Embryonic facial prominence (tissue), 1 donor: ENCODE data around the gene GATA2.

Experiments
- DNase-seq: peaks from one replicate; pipeline ENCODE4 v3.0.0-alpha.2; 2016; ENCODE audit errors: extremely low spot score

Gene GATA2

DNA sequence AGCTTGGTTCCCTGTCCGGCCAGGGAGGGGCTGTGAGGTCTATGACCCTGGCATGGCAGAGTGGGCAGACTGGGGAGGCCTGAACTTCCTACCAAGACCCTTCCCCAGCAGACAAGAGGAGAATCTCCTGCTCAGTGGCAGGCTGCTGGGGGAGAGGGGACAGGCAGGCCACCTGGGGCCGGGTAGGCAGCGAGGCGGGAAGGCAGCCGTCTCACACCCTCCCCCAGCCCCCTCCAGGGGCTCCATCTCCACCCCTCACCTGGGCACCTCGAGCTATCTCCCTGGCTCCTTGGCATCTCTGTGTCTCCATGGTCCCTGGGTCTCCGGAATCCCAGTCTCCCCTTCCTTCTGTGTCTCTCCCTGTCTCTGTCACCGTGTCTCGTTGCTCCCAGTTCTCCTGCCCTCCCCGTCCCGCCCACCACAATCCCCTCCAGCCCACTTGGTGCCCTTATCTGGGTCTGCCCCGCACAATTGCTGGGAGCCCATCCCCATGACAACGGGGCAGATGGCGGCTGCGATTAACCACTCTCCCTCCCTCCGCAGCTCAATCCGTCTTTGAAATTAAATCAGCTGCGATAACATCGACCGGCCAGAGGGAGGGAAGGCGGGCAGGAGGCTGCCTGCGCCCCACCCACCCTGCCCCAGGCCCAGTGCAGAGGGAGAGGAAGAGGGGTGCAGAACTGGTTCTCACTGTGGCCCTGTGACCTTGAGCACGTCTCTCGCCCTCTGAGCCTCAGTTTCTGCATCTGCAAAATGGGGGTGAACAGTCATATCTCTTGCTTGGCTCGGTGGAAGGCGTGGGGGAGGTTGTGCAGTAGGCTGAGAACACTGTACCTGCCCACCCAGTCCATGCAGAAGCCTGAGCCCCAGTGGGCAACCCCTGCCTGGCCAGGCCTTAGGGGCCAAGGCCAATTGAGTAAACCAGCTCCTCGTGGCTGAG lies 36.0 kb downstream of the GATA2 start:
- DNase-seq, result no peak

DNA sequence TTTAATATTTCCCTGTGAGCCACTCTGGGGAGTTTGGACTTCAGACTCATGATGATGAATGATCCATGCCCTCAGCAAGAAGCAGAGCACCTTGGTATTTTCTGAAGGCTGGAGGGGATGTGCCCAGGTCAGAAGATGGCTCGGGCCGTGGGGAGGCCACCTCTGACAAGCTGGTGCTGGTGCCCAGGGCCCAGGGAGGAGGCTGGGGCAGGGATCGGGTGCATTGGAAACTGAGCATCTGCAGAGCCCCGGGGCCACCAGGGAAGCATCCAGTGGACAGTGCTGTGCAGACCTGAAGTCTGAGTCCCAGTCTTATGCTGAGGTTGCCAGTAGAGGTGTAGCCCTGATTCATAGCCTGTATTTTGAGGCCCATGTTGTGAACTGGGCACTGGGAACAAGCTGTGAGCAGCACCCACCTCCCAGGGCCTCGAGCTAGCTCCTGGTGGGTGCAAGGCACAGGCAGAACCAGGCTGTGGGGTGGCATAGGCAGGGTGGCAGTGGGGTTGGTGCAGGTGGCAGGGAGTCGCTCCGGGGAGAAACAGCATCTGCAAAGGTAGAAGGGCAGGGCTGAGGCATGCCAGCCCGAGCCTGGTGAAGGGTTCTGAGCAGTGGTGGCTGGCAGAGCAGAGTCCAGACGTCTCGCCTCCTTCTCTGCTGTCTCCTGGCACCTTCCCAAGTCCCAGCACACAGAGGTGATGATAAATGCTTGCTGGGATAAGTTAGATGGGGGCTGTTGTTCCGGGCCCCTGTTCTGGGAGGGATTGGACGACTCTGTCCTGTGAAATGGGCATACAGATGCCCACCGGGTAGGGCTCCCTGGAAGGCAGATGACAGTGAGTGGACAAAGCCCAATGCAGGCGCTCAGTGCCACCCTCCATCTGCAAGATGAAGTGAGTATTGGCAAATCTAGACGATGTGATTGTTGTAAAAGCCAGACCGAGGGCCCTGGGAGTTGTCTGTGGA lies 36.9 kb downstream of the GATA2 start:
- no peak for DNase-seq

DNA sequence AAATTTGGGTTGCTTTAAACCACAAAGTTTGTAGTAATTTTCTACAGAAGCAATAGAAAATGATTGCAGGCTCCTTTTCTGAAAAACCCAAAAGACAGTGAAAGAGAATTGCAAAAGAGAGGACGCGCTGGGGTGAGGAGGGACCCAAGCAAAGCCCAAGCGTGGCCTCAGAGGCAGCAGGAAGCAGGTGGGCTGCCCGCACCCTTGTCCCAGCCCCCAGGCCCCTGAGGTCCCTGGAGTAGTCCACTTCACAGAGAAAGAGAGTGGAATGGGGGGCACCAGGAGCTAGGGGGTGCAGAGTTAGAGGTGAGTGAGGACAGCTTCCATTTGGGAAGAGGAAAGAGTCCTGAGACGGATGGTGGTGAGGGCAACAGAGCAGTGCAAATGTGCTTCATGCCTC lies 37.9 kb downstream of the GATA2 start:
- DNase-seq, result no peak

DNA sequence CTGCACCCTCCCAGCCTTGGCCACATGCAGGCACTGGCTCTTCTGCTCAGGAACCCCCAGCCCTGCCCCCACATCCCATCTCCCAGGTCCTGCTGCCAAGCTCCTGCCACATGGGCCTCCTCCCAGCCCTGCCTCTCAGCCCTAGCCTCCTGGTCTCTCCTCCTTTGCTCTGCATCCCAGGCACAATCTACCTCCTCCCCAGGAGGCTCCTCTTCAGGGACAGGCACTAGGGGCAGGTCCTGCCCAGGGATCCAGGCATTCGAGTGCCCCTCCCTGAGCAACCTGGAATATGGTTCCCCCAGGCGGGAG lies 38.7 kb downstream of the GATA2 start:
- no peak for DNase-seq

DNA sequence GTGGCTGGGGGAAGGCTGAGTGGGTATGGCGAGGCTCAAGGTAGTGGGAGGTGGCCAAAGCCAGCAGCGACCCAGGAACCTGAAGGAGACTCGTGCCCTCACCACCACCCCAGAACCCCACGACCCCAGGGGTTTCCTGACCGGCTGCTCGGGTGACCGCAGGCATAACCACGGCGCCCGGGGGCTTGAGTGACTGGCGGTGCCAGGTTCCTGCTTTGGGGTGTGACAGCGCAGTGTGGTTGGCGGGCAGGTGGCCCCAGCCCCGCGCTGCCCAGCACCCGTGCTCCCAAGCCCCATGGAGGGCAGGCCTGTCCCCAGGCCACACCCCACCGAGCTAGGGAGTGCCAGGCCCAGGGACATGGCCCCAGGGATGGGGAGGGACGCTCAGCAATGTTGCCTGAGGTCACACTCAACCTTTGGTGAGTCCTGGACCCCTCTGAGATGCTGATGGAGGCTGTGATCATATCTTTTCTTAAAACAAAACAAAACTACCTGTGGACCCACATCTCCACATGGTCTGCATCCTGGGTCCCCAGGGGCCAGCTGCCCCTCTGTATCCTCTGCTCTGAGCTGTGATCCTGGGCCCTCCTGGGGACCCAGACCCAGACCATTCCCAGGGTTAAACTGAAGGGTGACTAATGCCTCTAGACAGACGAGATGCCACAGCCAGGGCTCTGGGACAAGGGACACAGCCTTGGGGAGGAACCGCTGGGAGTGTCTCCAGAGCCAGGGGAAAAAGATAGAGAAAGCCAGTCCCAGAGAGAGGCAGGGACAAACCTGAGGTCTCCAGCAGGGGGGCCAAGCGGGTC lies 39.3 kb downstream of the GATA2 start:
- no peak for DNase-seq

DNA sequence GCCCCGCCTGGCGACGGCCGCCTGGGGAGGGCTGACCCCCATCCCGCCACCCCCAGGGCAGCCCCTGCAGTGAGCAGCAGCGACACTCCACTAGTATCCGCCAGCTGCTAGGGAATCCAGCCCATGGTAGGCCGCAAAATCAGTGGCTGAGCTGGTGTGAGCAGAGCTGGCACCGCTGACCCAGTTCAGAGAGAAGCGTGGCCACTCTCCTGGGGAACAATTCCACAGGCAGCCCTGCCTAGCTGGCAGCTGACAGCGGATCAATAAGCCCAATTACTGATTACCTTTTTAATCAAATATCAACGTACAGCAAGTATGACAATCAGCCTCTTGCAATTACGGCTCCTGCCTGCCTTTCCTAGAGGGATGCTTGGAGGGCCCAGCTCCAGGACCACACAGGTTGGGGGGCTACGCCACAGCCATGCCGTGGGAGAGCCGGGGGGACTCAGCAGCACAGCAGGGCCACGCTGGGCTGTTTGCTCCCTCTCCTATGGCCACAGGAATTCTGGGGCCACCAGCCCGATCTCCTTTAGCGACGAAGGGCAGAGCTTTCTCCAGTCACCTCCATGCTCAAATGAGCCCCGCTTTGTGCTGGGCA lies 40.2 kb downstream of the GATA2 start:
- DNase-seq, result no peak

DNA sequence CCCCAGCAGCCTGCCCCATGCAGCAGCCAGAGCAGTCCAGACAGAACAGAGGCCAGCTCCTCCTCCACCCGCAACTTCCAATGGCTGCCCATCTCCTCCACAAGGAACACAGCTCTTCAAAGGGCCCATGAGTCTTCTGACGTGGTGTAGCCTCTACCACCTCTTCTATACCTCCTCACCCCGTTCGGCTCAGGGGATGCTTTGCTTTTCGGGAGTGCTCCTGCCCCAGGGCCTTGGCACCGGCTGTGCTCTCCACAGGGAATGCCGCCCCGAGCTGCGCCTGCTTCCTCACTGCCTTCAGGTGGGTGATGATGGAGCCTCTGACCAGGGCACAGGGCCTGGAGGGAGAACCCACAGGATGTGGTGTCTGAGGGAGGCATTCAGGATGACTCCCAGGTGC lies 40.9 kb downstream of the GATA2 start:
- no peak for DNase-seq

DNA sequence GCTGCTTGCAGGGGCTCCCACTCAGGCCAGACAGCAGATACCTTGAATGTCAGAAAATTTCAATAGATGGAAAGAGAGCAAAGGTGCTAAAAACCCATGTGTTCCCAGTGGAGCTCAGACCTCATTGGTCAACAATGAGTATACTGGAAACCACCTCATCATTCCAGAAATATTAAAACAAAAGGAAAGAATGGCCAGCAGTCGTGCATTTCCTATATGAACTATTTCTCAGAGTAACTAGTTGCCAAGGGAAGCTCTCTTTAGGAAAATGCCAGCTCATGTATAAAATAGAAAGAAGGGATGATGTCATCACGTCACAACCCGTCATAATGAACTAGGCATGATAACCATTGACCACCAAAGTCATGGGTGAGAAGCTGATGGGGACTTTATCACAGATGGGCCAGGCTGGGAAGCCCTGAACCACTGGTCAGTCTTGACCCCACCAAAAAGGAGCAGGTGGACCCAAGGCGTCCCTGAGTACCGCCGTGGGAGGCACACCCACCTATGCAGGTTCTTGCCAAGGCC lies 43.8 kb downstream of the GATA2 start:
- DNase-seq, result no peak

DNA sequence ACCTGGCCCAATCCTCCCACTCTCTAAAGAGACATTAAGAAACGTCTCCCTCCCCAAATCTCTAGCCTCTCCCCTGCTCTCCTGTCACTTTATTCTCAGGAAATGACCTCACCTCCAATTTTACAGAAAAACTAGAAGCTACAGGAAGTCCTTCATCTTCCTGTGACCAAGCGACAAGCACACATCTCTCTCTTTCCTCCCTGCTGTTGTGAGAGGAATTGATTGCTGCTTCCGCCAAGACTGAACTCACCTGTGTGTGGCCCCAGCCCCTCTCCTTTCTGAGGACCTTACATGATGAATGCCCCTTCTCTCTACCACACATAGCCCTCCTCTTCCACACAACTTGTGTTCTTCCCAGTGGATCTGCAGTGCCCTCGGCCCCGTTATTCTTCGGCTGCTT lies 44.5 kb downstream of the GATA2 start:
- no peak for DNase-seq

DNA sequence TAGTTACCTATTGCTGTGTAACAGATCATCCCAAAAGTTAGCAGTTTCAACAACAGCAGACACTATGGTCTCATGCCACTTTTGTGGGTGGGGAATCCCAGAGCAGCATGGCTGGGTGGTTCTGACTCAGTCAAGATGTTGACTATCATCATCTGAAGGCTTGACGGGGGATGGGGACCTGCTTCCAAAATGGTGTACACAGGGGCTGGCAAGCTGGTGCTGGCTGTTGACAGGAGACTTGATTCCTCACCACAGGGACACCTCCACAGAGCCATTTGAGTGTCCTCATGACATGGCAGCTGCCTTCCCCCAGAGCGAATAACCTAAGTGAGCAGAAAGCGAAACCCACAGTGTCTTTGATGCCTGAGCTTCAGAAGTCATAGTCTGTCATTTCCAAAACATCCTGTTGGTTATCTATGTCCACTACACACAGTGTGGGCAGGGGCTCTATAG lies 45.4 kb downstream of the GATA2 start:
- DNase-seq, result no peak

DNA sequence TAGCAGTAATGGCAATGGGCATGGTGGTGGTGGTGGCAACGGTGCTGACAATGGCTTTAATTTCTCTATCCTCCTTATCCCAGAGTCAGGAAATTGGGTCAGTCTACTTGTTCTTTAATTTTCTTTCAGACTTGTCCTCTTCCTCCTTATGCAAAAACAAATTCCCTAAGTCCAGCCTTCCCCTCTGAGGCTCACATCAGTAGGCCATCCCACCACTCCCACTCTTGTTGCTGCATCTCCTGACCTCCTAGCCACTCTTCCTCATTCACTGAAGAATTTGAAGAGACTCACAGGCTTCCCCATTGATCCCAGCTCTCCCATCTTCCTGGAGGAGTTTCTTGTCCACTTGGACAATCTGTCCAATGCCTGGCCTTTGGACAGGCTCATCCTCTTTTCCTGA lies 46.2 kb downstream of the GATA2 start:
- DNase-seq, result no peak

DNA sequence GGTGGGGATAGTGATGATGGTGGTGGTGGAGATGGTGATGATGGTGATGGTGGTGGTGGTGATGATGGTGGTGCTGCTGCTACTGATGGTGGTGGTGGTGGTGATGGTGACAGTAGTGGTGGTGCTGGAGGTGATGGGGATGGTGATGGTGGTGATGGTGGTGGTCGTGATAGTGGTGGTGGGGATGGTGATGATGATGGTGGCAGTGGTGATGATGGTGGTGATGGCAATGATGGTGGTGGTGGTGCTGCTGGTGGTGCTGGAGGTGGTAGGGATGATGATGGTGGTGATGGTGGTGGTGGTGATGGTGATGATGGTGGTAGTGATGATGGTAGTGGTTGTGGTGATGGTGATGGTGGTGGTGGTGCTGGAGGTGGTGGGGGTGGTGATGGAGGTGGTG lies 47.6 kb downstream of the GATA2 start:
- DNase-seq, result no peak

DNA sequence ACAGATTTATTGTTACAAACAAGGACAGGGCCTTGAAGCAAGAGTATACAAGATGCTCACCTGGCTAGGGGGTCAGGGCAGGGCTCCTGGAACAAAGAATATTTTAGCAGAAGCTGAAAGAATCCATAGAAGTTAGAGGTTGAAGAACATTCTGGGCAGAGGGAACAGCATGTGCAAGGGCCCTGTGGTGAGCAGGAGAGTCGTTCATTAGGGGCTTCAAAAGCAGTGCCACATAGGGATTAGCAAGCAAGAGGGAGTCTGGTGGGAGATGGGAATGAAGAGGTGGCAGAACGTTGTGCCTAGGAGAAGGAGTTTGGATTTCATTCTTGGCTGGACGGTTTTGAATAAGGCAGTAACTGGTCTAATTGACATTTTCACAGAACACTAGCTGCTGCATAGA lies 49.2 kb downstream of the GATA2 start:
- DNase-seq, result no peak

DNA sequence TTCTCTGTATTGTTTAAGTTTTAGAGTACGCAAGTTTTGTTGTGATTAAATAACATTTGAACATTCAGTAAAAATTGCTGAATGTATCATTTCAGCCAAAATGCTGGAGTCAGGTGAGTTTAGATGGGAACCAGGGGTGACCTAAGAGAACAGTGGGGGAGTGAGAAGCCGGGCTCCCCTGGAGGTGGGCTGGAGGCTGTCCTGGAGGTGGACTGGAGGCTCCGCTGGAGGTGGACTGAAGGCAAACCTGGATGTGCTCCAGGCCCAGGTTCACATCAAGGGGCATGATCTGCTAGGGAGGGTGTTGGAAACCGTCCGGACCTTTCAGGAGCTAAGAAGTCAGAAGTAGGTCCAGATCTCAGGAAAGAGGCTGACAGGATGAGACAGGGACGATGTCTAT lies 50.1 kb downstream of the GATA2 start:
- DNase-seq, result no peak

DNA sequence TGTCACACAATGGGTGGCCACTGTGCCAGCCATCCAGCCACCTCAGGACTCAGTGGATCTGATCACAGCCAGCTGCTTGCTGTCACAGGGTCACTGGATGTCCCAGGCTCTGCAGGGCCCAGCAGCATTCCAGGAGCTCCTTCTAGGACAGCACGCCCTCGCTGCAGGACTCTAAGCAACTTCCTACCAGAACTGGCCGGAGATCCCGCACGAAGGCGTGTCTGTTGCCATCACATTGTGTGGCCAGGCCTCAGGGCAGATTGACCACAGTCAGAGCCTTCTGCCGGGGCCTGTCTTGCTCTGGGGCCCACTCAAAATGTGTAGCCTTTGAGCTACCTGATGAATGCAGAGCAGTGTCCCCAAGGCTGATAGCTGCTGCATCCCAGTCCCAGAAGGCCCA lies 50.9 kb downstream of the GATA2 start:
- DNase-seq, result no peak

DNA sequence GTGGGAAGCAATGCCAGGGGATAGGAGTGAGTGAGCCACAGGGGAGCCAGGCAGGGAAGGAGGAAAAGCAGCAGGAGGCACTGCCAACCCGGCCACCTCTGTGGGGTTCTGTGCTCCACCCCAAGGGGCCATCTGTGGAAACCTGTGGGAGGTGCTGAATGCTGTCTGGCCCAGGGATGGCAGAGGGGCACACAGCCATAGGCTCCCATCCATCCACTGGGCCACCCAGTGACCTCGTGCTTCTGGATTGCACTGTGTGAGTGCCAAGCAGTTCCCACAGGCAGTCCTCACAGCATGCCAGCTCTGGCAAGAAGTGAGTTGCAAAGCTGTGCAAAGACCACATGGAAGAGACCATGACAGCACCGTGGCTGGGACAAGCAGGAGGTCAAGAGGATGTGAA lies 53.8 kb downstream of the GATA2 start:
- no peak for DNase-seq

DNA sequence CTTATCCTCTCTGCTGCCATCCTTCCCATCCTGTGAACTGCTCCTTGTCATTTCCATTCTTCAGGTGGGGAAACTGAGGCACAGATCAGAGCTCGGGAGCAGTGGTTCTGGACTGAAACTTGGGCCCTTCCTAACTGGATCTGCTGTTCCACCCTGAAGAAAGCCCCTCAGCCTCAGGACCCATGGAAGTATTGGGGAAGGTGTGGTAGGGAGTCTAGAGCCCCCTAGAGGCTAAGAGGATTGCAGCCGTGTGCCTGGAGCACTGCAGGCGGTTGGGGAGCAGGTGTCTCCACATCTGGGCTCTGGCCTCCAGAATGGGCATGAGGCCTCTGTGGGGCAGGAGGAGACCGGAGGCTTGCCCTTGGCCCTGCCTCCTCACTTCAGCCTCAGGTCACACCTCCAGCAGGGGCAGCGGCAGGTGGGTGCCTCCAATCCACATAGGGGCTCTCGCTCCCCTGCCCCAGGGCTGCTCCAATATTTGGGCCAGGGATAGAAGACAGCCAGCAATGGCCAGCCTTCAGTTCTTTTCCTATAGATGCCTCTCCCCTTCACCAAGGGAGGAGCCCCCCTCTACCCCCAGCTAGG lies 54.4 kb downstream of the GATA2 start:
- no peak for DNase-seq

DNA sequence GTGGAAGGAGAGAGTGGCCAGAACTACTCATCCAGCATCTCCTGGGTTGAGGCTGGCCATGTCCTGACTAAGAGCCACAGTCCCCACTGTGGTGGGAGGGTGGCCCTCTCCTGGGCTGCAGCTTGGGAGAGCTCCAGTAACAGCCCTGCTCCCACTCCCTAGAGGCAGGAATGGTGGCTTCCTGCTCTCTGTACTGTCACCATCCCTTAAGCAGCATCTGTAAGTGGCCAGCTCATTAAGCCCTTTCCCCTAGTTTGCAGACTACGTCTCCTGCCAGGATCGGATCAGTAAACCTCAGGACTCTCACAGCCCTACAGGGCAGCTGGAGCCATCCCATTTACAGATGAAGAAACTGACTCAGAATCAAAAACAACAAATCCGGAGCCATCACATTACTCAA lies 56.8 kb downstream of the GATA2 start:
- no peak for DNase-seq

DNA sequence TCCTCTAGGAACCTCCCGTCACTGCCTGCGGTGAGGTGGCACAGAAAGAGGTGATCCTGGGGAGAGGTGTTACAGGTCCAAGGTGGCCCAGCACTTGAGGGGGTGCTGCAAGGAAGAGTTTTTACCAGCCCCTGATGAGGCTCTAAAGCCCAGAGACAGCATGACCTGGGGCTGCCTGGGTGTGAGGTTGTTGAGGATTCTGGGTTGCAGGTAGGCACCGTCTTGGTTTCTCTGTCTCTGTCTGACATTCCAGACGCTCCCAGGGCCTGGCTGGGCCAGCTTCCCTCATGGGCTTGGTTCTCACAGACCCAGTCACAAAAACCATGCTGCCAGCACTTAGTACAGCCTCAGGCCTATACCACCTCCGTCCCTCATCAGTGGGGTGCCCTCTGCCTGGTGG lies 57.4 kb downstream of the GATA2 start:
- DNase-seq, result no peak

DNA sequence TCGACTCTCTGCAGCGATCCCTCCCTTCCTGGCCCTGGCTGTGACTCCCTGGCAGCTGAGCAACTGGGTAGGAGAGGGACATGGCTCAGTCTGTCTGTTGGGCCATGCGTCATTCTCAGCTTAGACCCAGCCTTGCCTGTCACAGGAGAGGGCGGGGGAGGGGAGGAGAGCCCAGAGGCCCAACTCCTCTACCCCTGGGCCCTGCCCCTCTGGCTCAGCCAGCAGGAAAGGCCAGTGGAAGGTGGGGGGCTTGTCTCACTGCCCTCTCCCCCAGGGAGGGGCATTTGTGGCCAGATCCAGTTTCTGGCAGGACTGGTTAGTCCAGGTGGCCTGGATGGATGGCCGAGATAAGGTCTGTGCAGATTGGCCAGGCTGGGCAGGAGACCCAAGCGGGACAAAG lies 57.9 kb downstream of the GATA2 start:
- no peak for DNase-seq

DNA sequence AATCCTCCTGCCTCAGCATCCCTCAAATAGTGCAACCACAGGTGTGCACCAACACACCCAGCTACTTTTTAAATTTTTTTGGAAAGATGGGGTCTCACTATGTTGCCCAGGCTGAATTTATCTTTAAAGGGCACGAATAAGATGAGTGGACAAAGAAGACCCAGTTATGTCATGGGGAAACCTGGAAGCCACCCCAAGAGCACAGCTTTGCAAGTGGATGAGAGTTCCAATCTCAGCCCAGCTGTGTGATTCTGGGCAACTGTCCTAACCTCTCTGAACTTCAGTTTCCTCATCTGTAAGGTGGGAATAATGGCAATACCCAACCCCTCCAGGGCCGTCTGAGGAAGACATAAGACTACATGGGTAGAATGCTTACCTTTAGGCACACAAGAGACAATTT lies 58.5 kb downstream of the GATA2 start:
- no peak for DNase-seq
